ENCODE measurements around the gene ARHGAP11B.
A peak's percentile ranks its signal among the peaks of the same experiment; 100 is the strongest.
"Not testable (repeated sequence)": the region's sequence is repeated elsewhere in the genome, so short reads cannot be mapped to it uniquely, and the experiment has no call there.

ARHGAP11B gene

GRCh38 chr15:30661154-30661553 lies 35.2 kb downstream of the ARHGAP11B start:
- H3K4me3 ChIP-seq (ENCODE audit: low read depth, low read length); H3K27me3 ChIP-seq (ENCODE audit: control insufficient read depth, insufficient read depth, low read length); DNase-seq (ENCODE audit: low read depth); H3K36me3 ChIP-seq (ENCODE audit: control insufficient read depth, insufficient read depth, low read length): not testable (repeated sequence)
- peak; percentile 31 for TF ChIP-seq CTCF (IDR thresholded peaks at IDR 0.05; ENCODE audit: insufficient read depth, low read length, poor library complexity, severe bottlenecking)

GRCh38 chr15:30669621-30670020 lies 43.7 kb downstream of the ARHGAP11B start:
- not testable (repeated sequence) for H3K4me3 ChIP-seq (ENCODE audit: low read depth, low read length); DNase-seq (ENCODE audit: low read depth); H3K36me3 ChIP-seq (ENCODE audit: control insufficient read depth, insufficient read depth, low read length); H3K27me3 ChIP-seq (ENCODE audit: control insufficient read depth, insufficient read depth, low read length)

GRCh38 chr15:30670056-30670455 lies 44.1 kb downstream of the ARHGAP11B start:
- no peak for TF ChIP-seq CTCF (IDR thresholded peaks at IDR 0.05; ENCODE audit: insufficient read depth, low read length, poor library complexity, severe bottlenecking)
- Histone ChIP-seq H3K27me3 (ENCODE audit: control insufficient read depth, insufficient read depth, low read length) (no peaks in the 10 kb centered on the region), H3K4me3 (ENCODE audit: low read depth, low read length) (no peak overlapping the region), H3K36me3 (ENCODE audit: control insufficient read depth, insufficient read depth, low read length) (no peaks in the 10 kb centered on the region)
- no peak for DNase-seq (ENCODE audit: low read depth)

GRCh38 chr15:30671309-30671708 lies 45.4 kb downstream of the ARHGAP11B start:
- TF ChIP-seq CTCF (IDR thresholded peaks at IDR 0.05; ENCODE audit: insufficient read depth, low read length, poor library complexity, severe bottlenecking) = no peak

GRCh38 chr15:30675126-30675525 lies 49.2 kb downstream of the ARHGAP11B start:
- Histone ChIP-seq H3K27me3 (ENCODE audit: control insufficient read depth, insufficient read depth, low read length) (no peaks in the 10 kb centered on the region), H3K4me3 (ENCODE audit: low read depth, low read length) (no peak overlapping the region), H3K36me3 (ENCODE audit: control insufficient read depth, insufficient read depth, low read length) (no peaks in the 10 kb centered on the region)
- TF ChIP-seq CTCF (IDR thresholded peaks at IDR 0.05; ENCODE audit: insufficient read depth, low read length, poor library complexity, severe bottlenecking) = no peak
- DNase-seq (ENCODE audit: low read depth) = no peak

More at GRCh38 chr15:30671309-30671708, 45.4 kb downstream of the ARHGAP11B start:
- DNase-seq (ENCODE audit: low read depth) = no peak
- H3K36me3 ChIP-seq (ENCODE audit: control insufficient read depth, insufficient read depth, low read length) = no peaks in the 10 kb centered on the region
- H3K27me3 ChIP-seq (ENCODE audit: control insufficient read depth, insufficient read depth, low read length) = no peaks in the 10 kb centered on the region
- H3K4me3 ChIP-seq (ENCODE audit: low read depth, low read length) = no peak overlapping the region

GRCh38 chr15:30675891-30676290 lies 50.0 kb downstream of the ARHGAP11B start:
- H3K36me3 ChIP-seq (ENCODE audit: control insufficient read depth, insufficient read depth, low read length); DNase-seq (ENCODE audit: low read depth); H3K4me3 ChIP-seq (ENCODE audit: low read depth, low read length); H3K27me3 ChIP-seq (ENCODE audit: control insufficient read depth, insufficient read depth, low read length): not testable (repeated sequence)

GRCh38 chr15:30680997-30681396 lies 55.1 kb downstream of the ARHGAP11B start:
- H3K4me3 ChIP-seq (ENCODE audit: low read depth, low read length); DNase-seq (ENCODE audit: low read depth); H3K36me3 ChIP-seq (ENCODE audit: control insufficient read depth, insufficient read depth, low read length); H3K27me3 ChIP-seq (ENCODE audit: control insufficient read depth, insufficient read depth, low read length): not testable (repeated sequence)

GRCh38 chr15:30685709-30686285 lies 59.9 kb downstream of the ARHGAP11B start:
- not testable (repeated sequence) for H3K36me3 ChIP-seq (ENCODE audit: control insufficient read depth, insufficient read depth, low read length); DNase-seq (ENCODE audit: low read depth); H3K4me3 ChIP-seq (ENCODE audit: low read depth, low read length); H3K27me3 ChIP-seq (ENCODE audit: control insufficient read depth, insufficient read depth, low read length)

- H3K4me3 ChIP-seq (ENCODE audit: low read depth, low read length); DNase-seq (ENCODE audit: low read depth); H3K36me3 ChIP-seq (ENCODE audit: control insufficient read depth, insufficient read depth, low read length); H3K27me3 ChIP-seq (ENCODE audit: control insufficient read depth, insufficient read depth, low read length): not testable (repeated sequence)
These were observed 60.7 kb downstream of the ARHGAP11B start for GRCh38 chr15:30686651-30687050.

Data from kidney epithelial cell (primary cell).